OCI-LY7 (cell line): ENCODE measurements around the gene C1orf216.

ENCODE experiments used
- EZH2phosphoT487 ChIP-seq: fragments of 200-600 bp; sonication (generic); IDR thresholded peaks from 2 replicates; pipeline ENCODE4 v1.6.1; 2018; ENCODE audit warnings: low read depth, borderline replicate concordance, mild to moderate bottlenecking, mixed run types, antibody characterized with exemption, low read length, moderate library complexity, mixed read lengths
- TF ChIP-seq, protein P1 (sequence below): fragments of 200-600 bp; sonication (generic); conservative IDR thresholded peaks from 2 replicates; pipeline ENCODE4 v1.5.1; 2014; ENCODE audit warnings: mild to moderate bottlenecking, antibody characterized with exemption, low read length, moderate library complexity, mixed read lengths

DNA sequence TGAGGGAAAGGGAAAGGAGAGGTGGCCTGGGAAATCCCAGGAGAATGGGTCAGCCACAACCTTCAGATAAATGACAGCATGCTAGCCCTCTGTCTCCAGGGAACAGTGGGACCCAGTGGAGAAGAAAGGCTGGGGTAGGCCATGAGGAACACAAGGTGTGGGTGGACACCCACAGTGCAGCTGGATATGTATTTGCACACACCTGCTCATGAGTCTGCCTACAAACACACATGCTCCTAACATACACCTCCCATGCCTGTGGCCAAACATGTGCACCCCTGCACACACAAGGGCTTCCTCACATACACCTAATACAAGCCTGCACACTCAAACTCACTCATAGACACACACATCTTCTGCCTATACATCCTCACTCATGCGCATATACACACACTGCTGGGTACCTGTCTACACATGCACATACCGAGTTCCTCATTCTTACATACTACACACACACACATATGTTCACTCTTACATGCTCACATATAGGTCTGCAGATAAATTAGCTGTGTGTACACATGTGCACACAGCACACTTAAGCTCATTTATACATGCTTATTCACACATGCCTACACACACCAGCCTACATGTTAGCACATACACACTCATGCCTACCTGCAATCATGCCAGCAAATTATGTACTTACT is 3.6 kb downstream of the C1orf216 start:
- TF ChIP-seq, protein P1, sequence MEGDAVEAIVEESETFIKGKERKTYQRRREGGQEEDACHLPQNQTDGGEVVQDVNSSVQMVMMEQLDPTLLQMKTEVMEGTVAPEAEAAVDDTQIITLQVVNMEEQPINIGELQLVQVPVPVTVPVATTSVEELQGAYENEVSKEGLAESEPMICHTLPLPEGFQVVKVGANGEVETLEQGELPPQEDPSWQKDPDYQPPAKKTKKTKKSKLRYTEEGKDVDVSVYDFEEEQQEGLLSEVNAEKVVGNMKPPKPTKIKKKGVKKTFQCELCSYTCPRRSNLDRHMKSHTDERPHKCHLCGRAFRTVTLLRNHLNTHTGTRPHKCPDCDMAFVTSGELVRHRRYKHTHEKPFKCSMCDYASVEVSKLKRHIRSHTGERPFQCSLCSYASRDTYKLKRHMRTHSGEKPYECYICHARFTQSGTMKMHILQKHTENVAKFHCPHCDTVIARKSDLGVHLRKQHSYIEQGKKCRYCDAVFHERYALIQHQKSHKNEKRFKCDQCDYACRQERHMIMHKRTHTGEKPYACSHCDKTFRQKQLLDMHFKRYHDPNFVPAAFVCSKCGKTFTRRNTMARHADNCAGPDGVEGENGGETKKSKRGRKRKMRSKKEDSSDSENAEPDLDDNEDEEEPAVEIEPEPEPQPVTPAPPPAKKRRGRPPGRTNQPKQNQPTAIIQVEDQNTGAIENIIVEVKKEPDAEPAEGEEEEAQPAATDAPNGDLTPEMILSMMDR: no peak
- TF ChIP-seq EZH2phosphoT487: no peak
